Thyroid gland (tissue), 4 donors: ENCODE data around the gene ARHGAP22.
A peak's percentile ranks its signal among the peaks of the same experiment; 100 is the strongest.

Source experiments
- POLR2A ChIP-seq, 2 donors: fragments of 450-650 bp; IDR thresholded peaks; one replicate each; pipeline ENCODE4 v1.6.1; 2017; ENCODE audit warnings: antibody characterized with exemption in 2 of 2, mild to moderate bottlenecking in 2 of 2, moderate library complexity in 1 of 2
- TF ChIP-seq, protein P1 (sequence below), 6 experiments: fragments of 200-600 bp in 3 of 6; fragments of 450-650 bp in 3 of 6; sonication (generic) in 3 of 6; IDR thresholded peaks; one replicate each; pipeline ENCODE4 v1.5.1; 2016 to 2019; ENCODE audit warnings: antibody characterized with exemption in 6 of 6, mild to moderate bottlenecking in 2 of 6, inconsistent platforms in 1 of 6, moderate library complexity in 1 of 6

DNA sequence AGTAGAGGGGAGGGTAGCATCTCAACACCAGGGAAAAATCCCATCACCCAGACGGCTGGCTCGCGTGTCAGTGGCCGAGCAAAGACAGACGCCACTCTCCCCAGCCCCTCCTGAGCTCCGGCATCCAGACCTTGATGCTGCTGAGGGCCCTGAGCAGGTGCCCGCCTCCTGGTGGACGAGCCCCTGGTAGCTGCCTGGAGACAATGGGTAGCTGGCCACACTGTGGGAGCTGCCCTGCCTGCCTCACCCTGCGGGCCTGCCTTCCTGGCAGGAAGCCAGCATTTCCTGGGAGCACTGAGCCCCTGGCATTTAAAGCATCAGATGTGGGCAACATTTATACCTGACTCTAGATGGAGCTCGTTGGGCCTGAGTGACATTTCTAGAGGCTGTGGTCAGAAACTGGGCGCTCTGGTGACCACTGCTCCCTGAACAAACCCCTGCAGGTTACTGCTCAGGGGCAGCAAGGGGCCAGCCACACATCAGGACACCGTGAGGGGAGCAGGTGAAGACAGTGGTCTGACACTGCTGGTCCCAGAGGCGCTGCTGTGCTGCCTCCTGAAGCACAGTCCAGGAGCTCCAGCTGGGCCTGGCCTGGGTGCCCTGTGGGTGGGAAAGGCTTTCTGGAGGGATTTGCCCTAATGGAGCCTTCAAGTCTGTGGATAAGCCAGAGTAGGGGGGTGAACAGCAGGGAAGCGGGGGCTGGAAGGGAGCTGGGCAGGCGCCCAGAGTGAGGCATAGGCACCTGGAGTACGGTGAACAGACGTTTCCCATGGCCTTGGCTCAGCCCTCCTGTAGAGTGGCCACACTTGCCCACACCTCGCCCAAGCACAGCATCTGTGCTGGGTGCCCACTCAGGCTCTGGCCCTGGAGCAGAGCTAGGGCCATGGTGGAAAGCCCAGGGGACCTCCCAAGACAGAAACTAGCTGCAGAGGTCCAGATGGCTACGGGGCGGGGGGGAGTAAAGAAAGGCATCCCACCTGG is 159.7 kb downstream of the ARHGAP22 start:
- TF ChIP-seq, protein P1, sequence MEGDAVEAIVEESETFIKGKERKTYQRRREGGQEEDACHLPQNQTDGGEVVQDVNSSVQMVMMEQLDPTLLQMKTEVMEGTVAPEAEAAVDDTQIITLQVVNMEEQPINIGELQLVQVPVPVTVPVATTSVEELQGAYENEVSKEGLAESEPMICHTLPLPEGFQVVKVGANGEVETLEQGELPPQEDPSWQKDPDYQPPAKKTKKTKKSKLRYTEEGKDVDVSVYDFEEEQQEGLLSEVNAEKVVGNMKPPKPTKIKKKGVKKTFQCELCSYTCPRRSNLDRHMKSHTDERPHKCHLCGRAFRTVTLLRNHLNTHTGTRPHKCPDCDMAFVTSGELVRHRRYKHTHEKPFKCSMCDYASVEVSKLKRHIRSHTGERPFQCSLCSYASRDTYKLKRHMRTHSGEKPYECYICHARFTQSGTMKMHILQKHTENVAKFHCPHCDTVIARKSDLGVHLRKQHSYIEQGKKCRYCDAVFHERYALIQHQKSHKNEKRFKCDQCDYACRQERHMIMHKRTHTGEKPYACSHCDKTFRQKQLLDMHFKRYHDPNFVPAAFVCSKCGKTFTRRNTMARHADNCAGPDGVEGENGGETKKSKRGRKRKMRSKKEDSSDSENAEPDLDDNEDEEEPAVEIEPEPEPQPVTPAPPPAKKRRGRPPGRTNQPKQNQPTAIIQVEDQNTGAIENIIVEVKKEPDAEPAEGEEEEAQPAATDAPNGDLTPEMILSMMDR (IDR thresholded peaks at IDR 0.05): peak in 3 of 6 experiments; percentile 32 to 42 (median 36)
- peak in 1 of 2 donors; percentile 12 for TF ChIP-seq POLR2A (IDR thresholded peaks at IDR 0.05)
